Activated CD8-positive, alpha-beta T cell treated with anti-CD3 and anti-CD28 coated beads for 36 hours (primary cell): ENCODE results near the gene PSEN1. TPM values are rescaled to one million over a fixed set of nuclear protein-coding genes. Genes with fewer than 3 reads are reported as not detected.

Experiments used
- ATAC-seq: fragments of 200-7000 bp; cut with Tn5 transposase; one replicate; pipeline ENCODE4 v1.10.0; 2021; ENCODE audit warnings: mild to moderate bottlenecking, moderate library complexity
- CTCF ChIA-PET: fragments of 350-600 bp; sonication (Branson Sonifier 250); formaldehyde crosslinking; loops from one replicate; lab custom pipeline; 2021; ENCODE audit warnings: antibody characterized with exemption; lab: Charles Lee
- POLR2A ChIA-PET: fragments of 350-600 bp; sonication (Branson Sonifier 250); formaldehyde crosslinking; loops from one replicate; lab custom pipeline; 2021; ENCODE audit warnings: antibody characterized with exemption; lab: Charles Lee
- DNase-seq: peaks from one replicate; pipeline ENCODE4 v3.0.0-alpha.2; 2020
- H3K27ac Mint-ChIP-seq: one replicate; pipeline ENCODE4 v1.8.0; 2021; ENCODE audit warnings: mild to moderate bottlenecking, mixed read lengths
- H3K27me3 Mint-ChIP-seq: one replicate; pipeline ENCODE4 v1.8.0; 2021; ENCODE audit warnings: mixed read lengths
- H3K36me3 Mint-ChIP-seq: one replicate; pipeline ENCODE4 v1.8.0; 2021; ENCODE audit warnings: low read depth, mixed read lengths
- H3K4me1 Mint-ChIP-seq: one replicate; pipeline ENCODE4 v1.8.0; 2021; ENCODE audit warnings: low read depth, mixed read lengths
- H3K4me3 Mint-ChIP-seq: one replicate; pipeline ENCODE4 v1.8.0; 2021; ENCODE audit warnings: mild to moderate bottlenecking, moderate library complexity, mixed read lengths
- H3K9me3 Mint-ChIP-seq: one replicate; pipeline ENCODE4 v1.8.0; 2021; ENCODE audit warnings: mixed read lengths
- CTCF ChIP-seq: fragments of 200-600 bp; IDR thresholded peaks from one replicate; pipeline ENCODE4 v1.8.0; 2022; ENCODE audit warnings: antibody characterized with exemption, mild to moderate bottlenecking
- intact Hi-C: fragments of 100-400 bp; cut with micrococcal nuclease; formaldehyde crosslinking; loops from one replicate; pipeline ENCODE4 v1.10.0; 2022
- total RNA-seq, 2 experiments: library from RNA; stranded (reverse); gene quantifications; one replicate each; pipeline ENCODE4 v1.2.3, GENCODE V29; 2021

Gene PSEN1
- total RNA-seq, 2 experiments from 2014 or later, result 23.1 to 23.2 TPM

- TF ChIP-seq CTCF, result no peak
- CTCF ChIA-PET, result interaction anchor here (0.9 kb wide), 1 partner anchor 18 kb away, joined by 3 read pairs; no protein-coding TSS in a partner anchor
- no peak for DNase-seq
- ATAC-seq, result no peak
- H3K27ac Mint-ChIP-seq, result no peak overlapping the region
- peaks cover 5% of the 10 kb centered on the region for H3K4me1 Mint-ChIP-seq
- H3K9me3 Mint-ChIP-seq, result no peaks in the 10 kb centered on the region
- H3K4me3 Mint-ChIP-seq, result no peak overlapping the region
- POLR2A ChIA-PET, result no interaction called here
- H3K36me3 Mint-ChIP-seq, result no peaks in the 10 kb centered on the region
- intact Hi-C loops, result no loop called here
- peaks cover 2% of the 10 kb centered on the region for H3K27me3 Mint-ChIP-seq
Observed at GRCh38 chr14:73261520-73262426, 125.5 kb downstream of the PSEN1 start.

GRCh38 chr14:73262427-73263183 is 126.3 kb downstream of the PSEN1 start:
- no peak for ATAC-seq
- Mint-ChIP-seq H3K27ac (no peak overlapping the region), H3K4me3 (no peak overlapping the region), H3K36me3 (no peaks in the 10 kb centered on the region), H3K4me1 (peaks cover 5% of the 10 kb centered on the region), H3K9me3 (no peaks in the 10 kb centered on the region), H3K27me3 (peaks cover 2% of the 10 kb centered on the region)
- DNase-seq, result no peak
- ChIA-PET CTCF (interaction anchor here (0.9 kb wide), 1 partner anchor 17 kb away, joined by 3 read pairs; no protein-coding TSS in a partner anchor), POLR2A (no interaction called here)
- intact Hi-C loops, result no loop called here
- TF ChIP-seq CTCF, result no peak

GRCh38 chr14:73263606-73264005 is 127.3 kb downstream of the PSEN1 start:
- Mint-ChIP-seq H3K27me3 (peaks cover 2% of the 10 kb centered on the region), H3K4me1 (no peaks in the 10 kb centered on the region), H3K36me3 (no peaks in the 10 kb centered on the region), H3K27ac (no peak overlapping the region), H3K9me3 (no peaks in the 10 kb centered on the region), H3K4me3 (no peak overlapping the region)
- ChIA-PET CTCF (no interaction called here), POLR2A (interaction anchor here (0.6 kb wide), 1 partner anchor 251 kb away, joined by 3 read pairs; no protein-coding TSS in a partner anchor)
- no peak for ATAC-seq
- intact Hi-C loops, result no loop called here
- TF ChIP-seq CTCF, result no peak
- DNase-seq, result no peak

GRCh38 chr14:73264080-73264884 is 128.0 kb downstream of the PSEN1 start:
- no peak for DNase-seq
- POLR2A ChIA-PET, result interaction anchor here (0.6 kb wide), 1 partner anchor 252 kb away, joined by 3 read pairs; no protein-coding TSS in a partner anchor
- intact Hi-C loops, result no loop called here
- Mint-ChIP-seq H3K27me3 (peaks cover 4% of the 10 kb centered on the region), H3K4me3 (no peak overlapping the region), H3K4me1 (no peaks in the 10 kb centered on the region), H3K27ac (no peak overlapping the region), H3K36me3 (no peaks in the 10 kb centered on the region), H3K9me3 (no peaks in the 10 kb centered on the region)
- CTCF ChIA-PET, result interaction anchor here (1.3 kb wide), 1 partner anchor 31 kb away, joined by 3 read pairs; no protein-coding TSS in a partner anchor
- no peak for ATAC-seq
- TF ChIP-seq CTCF, result no peak
